Measurements from ENCODE around the gene ADAMTS9. TPM values are rescaled to one million over a fixed set of nuclear protein-coding genes. Genes with fewer than 3 reads are reported as not detected.

The ADAMTS9 gene
- total RNA-seq, 4 donors from 2014 or later = 5.1 to 52.0 (median 9.5) TPM

DNA sequence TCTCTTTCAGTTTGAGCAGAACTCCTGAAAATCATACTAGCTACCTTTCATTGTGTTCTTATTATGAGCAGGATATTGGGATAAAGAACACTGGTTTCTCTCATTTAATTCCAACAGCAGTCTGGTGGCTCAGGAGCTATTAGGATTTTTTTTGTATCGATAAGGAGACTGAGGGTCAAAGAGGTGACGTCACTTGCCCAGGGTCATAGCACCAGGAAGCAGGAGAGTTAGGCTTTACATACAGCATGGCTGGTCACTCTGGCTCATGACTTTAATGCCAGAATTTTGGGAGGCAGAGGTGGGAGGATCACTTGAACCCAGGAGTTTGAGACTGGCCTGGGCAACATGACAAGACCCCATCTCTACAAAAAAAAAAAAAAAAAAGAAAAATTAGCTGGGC lies 113.6 kb downstream of the ADAMTS9 start:
- Histone ChIP-seq H3K27ac (no peak overlapping the region), H3K4me1 (no peaks in the 10 kb centered on the region), H3K27me3 (no peaks in the 10 kb centered on the region), H3K4me3 (no peak overlapping the region), H3K36me3 (no peaks in the 10 kb centered on the region), H3K9me3 (no peaks in the 10 kb centered on the region)
- TF ChIP-seq POLR2A (IDR thresholded peaks at IDR 0.05) = no peak
- TF ChIP-seq CTCF (IDR thresholded peaks at IDR 0.05) = no peak
- no peak for DNase-seq

- Histone ChIP-seq H3K9me3 (no peaks in the 10 kb centered on the region), H3K27ac (no peak overlapping the region), H3K4me1 (no peaks in the 10 kb centered on the region), H3K4me3 (no peak overlapping the region), H3K36me3 (no peaks in the 10 kb centered on the region), H3K27me3 (no peaks in the 10 kb centered on the region)
- no peak for TF ChIP-seq POLR2A (IDR thresholded peaks at IDR 0.05)
- no peak for TF ChIP-seq CTCF (IDR thresholded peaks at IDR 0.05)
- DNase-seq = no peak
Observed at GRCh38 chr3:64571982-64572381, 115.8 kb downstream of the ADAMTS9 start.

GRCh38 chr3:64568895-64569517 lies 118.8 kb downstream of the ADAMTS9 start:
- H3K4me1 ChIP-seq = no peaks in the 10 kb centered on the region
- H3K27me3 ChIP-seq = no peaks in the 10 kb centered on the region
- no peak for TF ChIP-seq CTCF (IDR thresholded peaks at IDR 0.05)
- no peak for TF ChIP-seq POLR2A (IDR thresholded peaks at IDR 0.05)
- no peak overlapping the region for H3K4me3 ChIP-seq
- no peak for DNase-seq
- H3K36me3 ChIP-seq = no peaks in the 10 kb centered on the region
- H3K9me3 ChIP-seq = no peaks in the 10 kb centered on the region
- H3K27ac ChIP-seq = no peak overlapping the region

DNA sequence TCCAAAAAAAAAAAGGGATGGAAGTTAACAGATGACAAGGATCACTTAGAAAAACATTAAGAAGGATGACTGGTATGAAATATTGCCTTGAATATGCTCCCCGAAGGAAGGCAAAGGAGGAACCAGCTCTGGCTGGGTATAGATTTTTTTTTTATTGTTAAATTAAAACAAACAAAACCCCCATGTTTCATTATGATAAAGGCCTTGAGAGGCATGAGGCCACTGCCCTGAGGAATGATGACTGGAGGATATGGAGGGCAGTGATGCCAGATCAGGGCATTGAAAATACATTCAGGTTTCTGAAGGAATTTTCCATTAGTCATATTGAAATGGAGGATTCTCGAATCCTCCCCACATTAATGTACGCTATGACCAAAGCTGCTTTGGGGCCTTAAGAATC lies 120.9 kb downstream of the ADAMTS9 start:
- H3K27me3 ChIP-seq = no peaks in the 10 kb centered on the region
- no peaks in the 10 kb centered on the region for H3K36me3 ChIP-seq
- no peak for DNase-seq
- H3K4me3 ChIP-seq = no peak overlapping the region
- no peaks in the 10 kb centered on the region for H3K9me3 ChIP-seq
- no peaks in the 10 kb centered on the region for H3K4me1 ChIP-seq
- H3K27ac ChIP-seq = no peak overlapping the region
- no peak for TF ChIP-seq POLR2A (IDR thresholded peaks at IDR 0.05)

DNA sequence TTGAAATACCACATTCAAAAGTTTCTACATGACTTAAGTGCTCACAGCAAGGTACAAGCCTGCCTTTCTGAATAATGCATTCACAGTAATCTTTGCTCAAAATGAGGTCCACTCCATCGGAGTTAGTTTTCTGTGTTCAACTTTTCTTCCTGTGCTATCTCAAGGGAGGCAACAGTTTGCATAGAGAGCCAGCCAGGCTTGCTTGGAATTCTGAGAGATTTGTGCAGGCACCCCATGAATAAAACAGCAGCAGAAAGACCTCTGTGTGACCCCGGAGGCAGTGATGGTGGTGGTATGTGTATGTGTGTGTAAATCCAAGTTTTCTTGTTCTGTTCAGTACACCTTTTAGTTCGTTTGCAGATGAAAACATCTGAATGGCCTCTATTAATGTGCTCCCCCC lies 124.0 kb downstream of the ADAMTS9 start:
- Histone ChIP-seq H3K9me3 (no peaks in the 10 kb centered on the region), H3K4me3 (no peak overlapping the region), H3K36me3 (no peaks in the 10 kb centered on the region), H3K4me1 (no peaks in the 10 kb centered on the region), H3K27me3 (no peaks in the 10 kb centered on the region), H3K27ac (no peak overlapping the region)
- DNase-seq = no peak
- TF ChIP-seq POLR2A (IDR thresholded peaks at IDR 0.05) (no peak), CTCF (IDR thresholded peaks at IDR 0.05) (no peak)

- no peak for TF ChIP-seq POLR2A (IDR thresholded peaks at IDR 0.05)
- no peak for TF ChIP-seq CTCF (IDR thresholded peaks at IDR 0.05)
- H3K9me3 ChIP-seq = no peaks in the 10 kb centered on the region
- H3K27ac ChIP-seq = no peak overlapping the region
- H3K4me3 ChIP-seq = no peak overlapping the region
- no peaks in the 10 kb centered on the region for H3K36me3 ChIP-seq
- DNase-seq = no peak
- no peaks in the 10 kb centered on the region for H3K4me1 ChIP-seq
- no peaks in the 10 kb centered on the region for H3K27me3 ChIP-seq
Observed at GRCh38 chr3:64561868-64562267, 125.9 kb downstream of the ADAMTS9 start.
